ENCODE results near the gene ETF1.

DNA sequence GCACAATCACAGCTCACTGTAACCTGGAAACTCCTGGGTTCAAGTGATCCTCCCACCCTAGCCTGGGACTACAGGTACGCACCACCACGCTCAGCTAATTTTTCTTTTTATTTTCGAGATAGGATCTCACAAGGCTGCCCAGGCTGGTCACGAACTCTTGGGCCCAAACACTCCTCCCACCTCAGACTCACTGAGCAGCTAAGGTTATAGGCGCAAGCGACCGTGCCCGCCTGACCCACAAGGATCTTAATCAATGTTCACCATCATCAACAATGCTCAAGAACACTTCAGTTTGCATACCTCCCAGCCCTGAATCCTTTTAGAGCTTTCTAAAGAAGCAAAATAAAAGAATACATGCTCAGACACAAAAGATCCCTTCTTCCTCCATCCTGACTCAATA lies 13.2 kb downstream of the ETF1 start:
- no peak for TF ChIP-seq POLR2A (IDR thresholded peaks at IDR 0.05)
- TF ChIP-seq, protein P1, sequence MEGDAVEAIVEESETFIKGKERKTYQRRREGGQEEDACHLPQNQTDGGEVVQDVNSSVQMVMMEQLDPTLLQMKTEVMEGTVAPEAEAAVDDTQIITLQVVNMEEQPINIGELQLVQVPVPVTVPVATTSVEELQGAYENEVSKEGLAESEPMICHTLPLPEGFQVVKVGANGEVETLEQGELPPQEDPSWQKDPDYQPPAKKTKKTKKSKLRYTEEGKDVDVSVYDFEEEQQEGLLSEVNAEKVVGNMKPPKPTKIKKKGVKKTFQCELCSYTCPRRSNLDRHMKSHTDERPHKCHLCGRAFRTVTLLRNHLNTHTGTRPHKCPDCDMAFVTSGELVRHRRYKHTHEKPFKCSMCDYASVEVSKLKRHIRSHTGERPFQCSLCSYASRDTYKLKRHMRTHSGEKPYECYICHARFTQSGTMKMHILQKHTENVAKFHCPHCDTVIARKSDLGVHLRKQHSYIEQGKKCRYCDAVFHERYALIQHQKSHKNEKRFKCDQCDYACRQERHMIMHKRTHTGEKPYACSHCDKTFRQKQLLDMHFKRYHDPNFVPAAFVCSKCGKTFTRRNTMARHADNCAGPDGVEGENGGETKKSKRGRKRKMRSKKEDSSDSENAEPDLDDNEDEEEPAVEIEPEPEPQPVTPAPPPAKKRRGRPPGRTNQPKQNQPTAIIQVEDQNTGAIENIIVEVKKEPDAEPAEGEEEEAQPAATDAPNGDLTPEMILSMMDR (IDR thresholded peaks at IDR 0.05), result no peak
